Activated CD8-positive, alpha-beta memory T cell treated with anti-CD3 and anti-CD28 coated beads, Interleukin-2, amount 10 ng/mL, durations not matched to agents 7 days and 5 days (primary cell): ENCODE results near the gene SIRT2. TPM values are rescaled to one million over a fixed set of nuclear protein-coding genes. Genes with fewer than 3 reads are reported as not detected.

Experiments used
- ATAC-seq: fragments of 150-1000 bp; cut with Tn5 transposase; one replicate; pipeline ENCODE4 v1.10.0; 2021; ENCODE audit warnings: moderate library complexity
- CTCF ChIA-PET: fragments of 350-600 bp; sonication (Branson Sonifier 250); formaldehyde crosslinking; loops from one replicate; lab custom pipeline; 2021; ENCODE audit warnings: antibody characterized with exemption; lab: Charles Lee
- DNase-seq: peaks from one replicate; pipeline ENCODE4 v3.0.0-alpha.2; 2020
- H3K27ac Mint-ChIP-seq: one replicate; pipeline ENCODE4 v1.8.0; 2021; ENCODE audit warnings: mild to moderate bottlenecking, mixed read lengths
- H3K27me3 Mint-ChIP-seq: one replicate; pipeline ENCODE4 v1.8.0; 2021; ENCODE audit warnings: mixed read lengths
- H3K36me3 Mint-ChIP-seq: one replicate; pipeline ENCODE4 v1.8.0; 2021; ENCODE audit warnings: mild to moderate bottlenecking, mixed read lengths
- H3K4me1 Mint-ChIP-seq: one replicate; pipeline ENCODE4 v1.8.0; 2021; ENCODE audit warnings: mixed read lengths
- H3K4me3 Mint-ChIP-seq: one replicate; pipeline ENCODE4 v1.8.0; 2021; ENCODE audit warnings: mild to moderate bottlenecking, moderate library complexity, mixed read lengths
- H3K9me3 Mint-ChIP-seq: one replicate; pipeline ENCODE4 v1.8.0; 2022; ENCODE audit warnings: low read depth, mixed read lengths
- total RNA-seq, 2 experiments: library from RNA; stranded (reverse); gene quantifications; one replicate each; pipeline ENCODE4 v1.2.3, GENCODE V29; 2021

SIRT2 gene
- total RNA-seq, 2 experiments from 2014 or later, result 47.1 to 47.8 TPM

- peaks cover 50% of the 10 kb centered on the region for H3K4me1 Mint-ChIP-seq
Measured at GRCh38 chr19:38930776-38931520, 31.5 kb upstream of the SIRT2 start, which contains the start of gene MRPS12. Gene MRPS12 (plus strand): TSS chr19:38930944. CDS start chr19:38931295, 351 bp downstream.

GRCh38 chr19:38929929-38930775, 30.7 kb upstream of the SIRT2 start, which contains the start of gene SARS2:
Gene SARS2 (minus strand): TSS chr19:38930763. CDS start chr19:38930736, 27 bp downstream.
- Mint-ChIP-seq H3K27me3 (no peaks in the 10 kb centered on the region), H3K4me3 (peak within 1 kb of the TSS; percentile 86), H3K4me1 (peaks cover 53% of the 10 kb centered on the region), H3K27ac (peak within 1 kb of the TSS; percentile 99), H3K36me3 (peaks cover 35% of the 10 kb centered on the region), H3K9me3 (peaks cover 2% of the 10 kb centered on the region)
- CTCF ChIA-PET, result interaction anchor here (0.6 to 4.6 kb wide), 61 partner anchors 9 to 555 kb away, joined by 3 to 42 read pairs (median 4); partner anchors contain the start of genes ACTN4, CCER2, ECH1 and EIF3K
- DNase-seq (peak; percentile 95), ATAC-seq (peak; percentile 69)

More at GRCh38 chr19:38930776-38931520, 31.5 kb upstream of the SIRT2 start, which contains the start of gene MRPS12:
- H3K36me3 Mint-ChIP-seq, result peaks cover 36% of the 10 kb centered on the region
- H3K27ac Mint-ChIP-seq, result peak within 1 kb of the TSS; percentile 99
- peaks cover 2% of the 10 kb centered on the region for H3K9me3 Mint-ChIP-seq
- ATAC-seq (peak; percentile 96), DNase-seq (peak; percentile 99)
- peak within 1 kb of the TSS; percentile 86 for H3K4me3 Mint-ChIP-seq
- H3K27me3 Mint-ChIP-seq, result no peaks in the 10 kb centered on the region
- CTCF ChIA-PET, result interaction anchor here (0.6 to 4.6 kb wide), 55 partner anchors 10 to 556 kb away, joined by 3 to 42 read pairs (median 4); partner anchors contain the start of genes ACTN4, CCER2, ECH1 and EIF3K

- Mint-ChIP-seq H3K4me3 (peak overlapping the region; percentile 86), H3K4me1 (peaks cover 61% of the 10 kb centered on the region), H3K27ac (peak overlapping the region; percentile 99), H3K27me3 (no peaks in the 10 kb centered on the region), H3K36me3 (peaks cover 27% of the 10 kb centered on the region), H3K9me3 (no peaks in the 10 kb centered on the region)
- ATAC-seq (no peak), DNase-seq (no peak)
- CTCF ChIA-PET, result interaction anchor here (0.7 to 3.5 kb wide), 10 partner anchors 13 to 554 kb away, joined by 3 to 34 read pairs (median 6); partner anchors contain the start of genes ACTN4, HNRNPL, NFKBIB and PSMD8
Measured at GRCh38 chr19:38928391-38929001, 29.1 kb upstream of the SIRT2 start.

- H3K27ac Mint-ChIP-seq, result peak overlapping the region; percentile 79
- no peaks in the 10 kb centered on the region for H3K27me3 Mint-ChIP-seq
- peak; percentile 48 for DNase-seq
- CTCF ChIA-PET, result interaction anchor here (1.2 to 1.3 kb wide), 2 partner anchors 37 to 189 kb away, joined by 3 read pairs; no protein-coding TSS in a partner anchor
- no peak overlapping the region for H3K4me3 Mint-ChIP-seq
- H3K9me3 Mint-ChIP-seq, result no peaks in the 10 kb centered on the region
- ATAC-seq, result peak; percentile 41
- H3K36me3 Mint-ChIP-seq, result peaks cover 25% of the 10 kb centered on the region
- H3K4me1 Mint-ChIP-seq, result peaks cover 36% of the 10 kb centered on the region
Measured at GRCh38 chr19:38924388-38924787, 25.0 kb upstream of the SIRT2 start.

- no peak for DNase-seq
- H3K9me3 Mint-ChIP-seq, result no peaks in the 10 kb centered on the region
- CTCF ChIA-PET, result no interaction called here
- peaks cover 18% of the 10 kb centered on the region for H3K4me1 Mint-ChIP-seq
- H3K36me3 Mint-ChIP-seq, result peaks cover 22% of the 10 kb centered on the region
- no peak for ATAC-seq
- H3K27me3 Mint-ChIP-seq, result no peaks in the 10 kb centered on the region
- no peak overlapping the region for H3K4me3 Mint-ChIP-seq
- H3K27ac Mint-ChIP-seq, result no peak overlapping the region
Measured at GRCh38 chr19:38922482-38922881, 23.1 kb upstream of the SIRT2 start.

GRCh38 chr19:38921420-38922274, 22.2 kb upstream of the SIRT2 start:
- no peaks in the 10 kb centered on the region for H3K27me3 Mint-ChIP-seq
- no peak for ATAC-seq
- H3K36me3 Mint-ChIP-seq, result peaks cover 22% of the 10 kb centered on the region
- no peak overlapping the region for H3K4me3 Mint-ChIP-seq
- H3K4me1 Mint-ChIP-seq, result peaks cover 18% of the 10 kb centered on the region
- no peak for DNase-seq
- H3K9me3 Mint-ChIP-seq, result no peaks in the 10 kb centered on the region
- CTCF ChIA-PET, result interaction anchor here (1.4 kb wide), 1 partner anchor 9 kb away, joined by 6 read pairs; the partner anchor contains the start of genes MRPS12 and SARS2
- no peak overlapping the region for H3K27ac Mint-ChIP-seq

GRCh38 chr19:38920602-38921419, 21.4 kb upstream of the SIRT2 start:
- Mint-ChIP-seq H3K36me3 (peaks cover 22% of the 10 kb centered on the region), H3K4me3 (no peak overlapping the region), H3K9me3 (no peaks in the 10 kb centered on the region), H3K27me3 (no peaks in the 10 kb centered on the region), H3K4me1 (peaks cover 12% of the 10 kb centered on the region), H3K27ac (no peak overlapping the region)
- CTCF ChIA-PET, result interaction anchor here (1.4 kb wide), 2 partner anchors 10 kb away, joined by 3 to 6 read pairs; partner anchors contain the start of genes MRPS12 and SARS2
- ATAC-seq, result no peak
- no peak for DNase-seq

- H3K27me3 Mint-ChIP-seq, result no peaks in the 10 kb centered on the region
- no peaks in the 10 kb centered on the region for H3K9me3 Mint-ChIP-seq
- ATAC-seq (no peak), DNase-seq (no peak)
- no peak overlapping the region for H3K4me3 Mint-ChIP-seq
- H3K27ac Mint-ChIP-seq, result no peak overlapping the region
- CTCF ChIA-PET, result interaction anchor here (1.4 kb wide), 1 partner anchor 10 kb away, joined by 3 read pairs; the partner anchor contains the start of genes MRPS12 and SARS2
- H3K4me1 Mint-ChIP-seq, result peaks cover 9% of the 10 kb centered on the region
- H3K36me3 Mint-ChIP-seq, result peaks cover 18% of the 10 kb centered on the region
Measured at GRCh38 chr19:38919837-38920601, 20.6 kb upstream of the SIRT2 start.

- CTCF ChIA-PET, result interaction anchor here (0.5 kb wide), 1 partner anchor 294 kb away, joined by 3 read pairs; no protein-coding TSS in a partner anchor
- ATAC-seq (no peak), DNase-seq (no peak)
- Mint-ChIP-seq H3K4me3 (no peak overlapping the region), H3K27ac (no peak overlapping the region), H3K9me3 (no peaks in the 10 kb centered on the region), H3K4me1 (no peaks in the 10 kb centered on the region), H3K27me3 (no peaks in the 10 kb centered on the region), H3K36me3 (peaks cover 11% of the 10 kb centered on the region)
Measured at GRCh38 chr19:38918526-38918925, 19.1 kb upstream of the SIRT2 start.

GRCh38 chr19:38917921-38918491, 18.6 kb upstream of the SIRT2 start:
- no peaks in the 10 kb centered on the region for H3K9me3 Mint-ChIP-seq
- no peak overlapping the region for H3K27ac Mint-ChIP-seq
- CTCF ChIA-PET, result no interaction called here
- no peak for ATAC-seq
- no peaks in the 10 kb centered on the region for H3K27me3 Mint-ChIP-seq
- peaks cover 2% of the 10 kb centered on the region for H3K4me1 Mint-ChIP-seq
- H3K36me3 Mint-ChIP-seq, result peaks cover 11% of the 10 kb centered on the region
- H3K4me3 Mint-ChIP-seq, result no peak overlapping the region
- DNase-seq, result no peak
